GM12891 (cell line): ENCODE data around the gene RNF220.

Source experiments
- PAX5 ChIP-seq: IDR thresholded peaks from 2 replicates; pipeline ENCODE4 v1.6.1; 2011; ENCODE audit warnings: low read length, moderate library complexity, mild to moderate bottlenecking; ENCODE audit not compliant: insufficient read depth, severe bottlenecking
- POLR2A ChIP-seq: IDR thresholded peaks from 2 replicates; pipeline ENCODE4 v1.6.1; 2011; ENCODE audit warnings: low read depth, low read length, control low read depth
- POLR2AphosphoS5 ChIP-seq: IDR thresholded peaks from 2 replicates; pipeline ENCODE4 v1.6.1; 2011; ENCODE audit warnings: low read depth, low read length, control low read depth
- POU2F2 ChIP-seq: IDR thresholded peaks from 2 replicates; pipeline ENCODE4 v1.6.1; 2011; ENCODE audit warnings: low read depth, mild to moderate bottlenecking, control low read depth, low read length, moderate library complexity
- SPI1 ChIP-seq: IDR thresholded peaks from 2 replicates; pipeline ENCODE4 v1.6.1; 2011; ENCODE audit warnings: low read depth, low read length, control low read depth
- TAF1 ChIP-seq: IDR thresholded peaks from 2 replicates; pipeline ENCODE4 v1.6.1; 2011; ENCODE audit warnings: low read depth, low read length, control low read depth

DNA sequence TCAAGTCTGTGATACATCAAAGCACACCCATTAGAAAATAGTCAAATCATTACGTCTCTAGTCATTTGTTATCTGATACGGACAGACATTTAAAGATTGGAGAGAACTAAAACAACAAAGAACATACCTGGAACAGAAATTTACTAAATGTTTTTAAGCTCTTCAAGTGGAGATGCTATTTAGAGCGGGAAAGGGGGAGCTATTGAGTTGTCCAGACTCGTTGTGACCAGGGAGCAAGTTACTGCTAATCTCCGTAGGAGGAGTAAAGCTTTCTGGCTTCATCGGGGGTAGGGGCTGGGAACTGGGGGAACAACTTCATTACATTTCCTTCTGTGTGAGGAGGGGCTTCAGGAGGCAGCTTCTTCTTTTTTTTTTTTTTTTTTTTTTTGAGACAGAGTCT, 129.7 kb downstream of the RNF220 start:
- TF ChIP-seq POU2F2 (no peak), POLR2A (no peak), TAF1 (no peak), POLR2AphosphoS5 (no peak), SPI1 (no peak), PAX5 (no peak)
